Ishikawa (cell line): ENCODE measurements around the gene TMEM247.

Experiments
- FOXM1 ChIP-seq: IDR thresholded peaks from 2 replicates; pipeline ENCODE4 v1.6.1; 2012; ENCODE audit warnings: low read depth, borderline replicate concordance
- TF ChIP-seq, protein P1 (sequence below): IDR thresholded peaks from 2 replicates; pipeline ENCODE4 v1.6.1; 2012; ENCODE audit warnings: low read depth, mild to moderate bottlenecking
- TF ChIP-seq, protein P2 (sequence below): IDR thresholded peaks from 2 replicates; pipeline ENCODE4 v1.6.1; 2012

DNA sequence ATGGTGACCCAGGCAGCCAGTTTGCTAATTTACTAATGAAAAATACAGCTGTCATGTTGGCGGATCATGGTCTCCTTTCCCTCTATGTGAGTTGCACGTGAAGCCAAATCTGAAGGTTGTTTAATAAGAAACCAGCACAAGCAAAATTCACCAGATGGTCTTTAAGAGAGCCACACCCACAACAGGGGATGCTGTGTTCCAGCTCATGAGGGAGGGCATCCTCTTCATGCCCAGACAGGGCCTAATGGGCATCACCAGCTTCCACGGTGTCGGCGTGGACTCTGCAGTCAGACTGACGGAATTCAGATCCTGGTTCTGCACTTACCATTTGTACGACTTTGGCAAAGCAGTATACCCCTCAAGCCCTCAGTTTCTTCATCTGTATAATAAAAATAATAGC is 39.9 kb downstream of the TMEM247 start:
- TF ChIP-seq, protein P1, sequence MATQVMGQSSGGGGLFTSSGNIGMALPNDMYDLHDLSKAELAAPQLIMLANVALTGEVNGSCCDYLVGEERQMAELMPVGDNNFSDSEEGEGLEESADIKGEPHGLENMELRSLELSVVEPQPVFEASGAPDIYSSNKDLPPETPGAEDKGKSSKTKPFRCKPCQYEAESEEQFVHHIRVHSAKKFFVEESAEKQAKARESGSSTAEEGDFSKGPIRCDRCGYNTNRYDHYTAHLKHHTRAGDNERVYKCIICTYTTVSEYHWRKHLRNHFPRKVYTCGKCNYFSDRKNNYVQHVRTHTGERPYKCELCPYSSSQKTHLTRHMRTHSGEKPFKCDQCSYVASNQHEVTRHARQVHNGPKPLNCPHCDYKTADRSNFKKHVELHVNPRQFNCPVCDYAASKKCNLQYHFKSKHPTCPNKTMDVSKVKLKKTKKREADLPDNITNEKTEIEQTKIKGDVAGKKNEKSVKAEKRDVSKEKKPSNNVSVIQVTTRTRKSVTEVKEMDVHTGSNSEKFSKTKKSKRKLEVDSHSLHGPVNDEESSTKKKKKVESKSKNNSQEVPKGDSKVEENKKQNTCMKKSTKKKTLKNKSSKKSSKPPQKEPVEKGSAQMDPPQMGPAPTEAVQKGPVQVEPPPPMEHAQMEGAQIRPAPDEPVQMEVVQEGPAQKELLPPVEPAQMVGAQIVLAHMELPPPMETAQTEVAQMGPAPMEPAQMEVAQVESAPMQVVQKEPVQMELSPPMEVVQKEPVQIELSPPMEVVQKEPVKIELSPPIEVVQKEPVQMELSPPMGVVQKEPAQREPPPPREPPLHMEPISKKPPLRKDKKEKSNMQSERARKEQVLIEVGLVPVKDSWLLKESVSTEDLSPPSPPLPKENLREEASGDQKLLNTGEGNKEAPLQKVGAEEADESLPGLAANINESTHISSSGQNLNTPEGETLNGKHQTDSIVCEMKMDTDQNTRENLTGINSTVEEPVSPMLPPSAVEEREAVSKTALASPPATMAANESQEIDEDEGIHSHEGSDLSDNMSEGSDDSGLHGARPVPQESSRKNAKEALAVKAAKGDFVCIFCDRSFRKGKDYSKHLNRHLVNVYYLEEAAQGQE: no peak
- TF ChIP-seq, protein P2, sequence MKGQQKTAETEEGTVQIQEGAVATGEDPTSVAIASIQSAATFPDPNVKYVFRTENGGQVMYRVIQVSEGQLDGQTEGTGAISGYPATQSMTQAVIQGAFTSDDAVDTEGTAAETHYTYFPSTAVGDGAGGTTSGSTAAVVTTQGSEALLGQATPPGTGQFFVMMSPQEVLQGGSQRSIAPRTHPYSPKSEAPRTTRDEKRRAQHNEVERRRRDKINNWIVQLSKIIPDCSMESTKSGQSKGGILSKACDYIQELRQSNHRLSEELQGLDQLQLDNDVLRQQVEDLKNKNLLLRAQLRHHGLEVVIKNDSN: no peak
- TF ChIP-seq FOXM1: no peak
